Gastroesophageal sphincter (tissue), 4 donors: ENCODE results near the gene GPATCH8. TPM values are rescaled to one million over a fixed set of nuclear protein-coding genes. Genes with fewer than 3 reads are reported as not detected.

ENCODE experiments used
- ATAC-seq: fragments of 150-250 bp; one replicate; pipeline ENCODE4 v1.9.1; 2016; ENCODE audit warnings: mild to moderate bottlenecking, moderate library complexity
- H3K27ac ChIP-seq, 4 donors: fragments of 200-600 bp; sonication (generic) in 3 of 4; 1 replicate in 3 of 4; 2 replicates in 1 of 4; pipeline ENCODE4 v1.5.1; 2016 to 2019
- H3K27me3 ChIP-seq: fragments of 200-600 bp; sonication (generic); one replicate; pipeline ENCODE4 v1.5.1; 2019
- H3K36me3 ChIP-seq, 2 donors: fragments of 200-600 bp; sonication (generic); one replicate each; pipeline ENCODE4 v1.5.1; 2019; ENCODE audit warnings: control low read depth in 1 of 2
- H3K4me1 ChIP-seq, 3 donors: fragments of 200-600 bp; sonication (generic); 1 replicate in 2 of 3; 2 replicates in 1 of 3; pipeline ENCODE4 v1.5.1; 2016 to 2019; ENCODE audit warnings: control low read depth in 2 of 3
- H3K4me3 ChIP-seq, 2 donors: fragments of 200-600 bp; sonication (generic); one replicate each; pipeline ENCODE4 v1.5.1; 2019; ENCODE audit warnings: mild to moderate bottlenecking in 1 of 2, moderate library complexity in 1 of 2
- H3K9me3 ChIP-seq, 3 donors: fragments of 200-600 bp; sonication (generic); one replicate each; pipeline ENCODE4 v1.5.1; 2017 to 2019; ENCODE audit warnings: control low read depth in 2 of 3
- CTCF ChIP-seq, 4 experiments: fragments of 200-600 bp in 2 of 4; fragments of 450-650 bp in 2 of 4; sonication (generic) in 1 of 4; IDR thresholded peaks; one replicate each; pipeline ENCODE4 v1.5.1; 2017 to 2019; ENCODE audit warnings: antibody characterized with exemption in 4 of 4, mild to moderate bottlenecking in 2 of 4, moderate library complexity in 2 of 4
- EP300 ChIP-seq: sonication (generic); formaldehyde crosslinking; IDR thresholded peaks from one replicate; pipeline ENCODE4 v1.6.1; 2017; ENCODE audit warnings: antibody characterized with exemption, mild to moderate bottlenecking
- POLR2A ChIP-seq, 2 donors: fragments of 450-650 bp; IDR thresholded peaks; one replicate each; pipeline ENCODE4 v1.6.1; 2017; ENCODE audit warnings: antibody characterized with exemption in 2 of 2, mild to moderate bottlenecking in 2 of 2, moderate library complexity in 1 of 2
- POLR2AphosphoS5 ChIP-seq: sonication (generic); formaldehyde crosslinking; IDR thresholded peaks from one replicate; pipeline ENCODE4 v1.6.1; 2017; ENCODE audit warnings: antibody characterized with exemption
- WGBS, 2 donors: methylation state at CpG; one replicate each; pipeline ENCODE4 v1.1.5; 2018; ENCODE audit warnings: low coverage in 1 of 2; 5-methylcytosine and 5-hydroxymethylcytosine counted together
- total RNA-seq, 4 donors: library from RNA; depleted of rRNA; stranded (reverse); fragments of >200 nt; gene quantifications; one replicate each; pipeline ENCODE4 v1.1.0, GENCODE V29; 2016

Gene GPATCH8
- total RNA-seq, 4 donors from 2014 or later: 21.8 to 54.6 (median 33.9) TPM

- peak overlapping the region in 3 of 4 donors; percentile 4 to 57 (median 12) for H3K27ac ChIP-seq
- 36% methylated on average over 2 of the region's 2 CpGs; no CpG with 5 or more reads in 1 of the 2 donors for WGBS, 2 donors
- no peaks in the 10 kb centered on the region for H3K9me3 ChIP-seq
- H3K4me1 ChIP-seq: peaks cover 0 to 22% (median 0%) of the 10 kb centered on the region in 3 donors
- H3K4me3 ChIP-seq: no peak overlapping the region
- peak; percentile 85 for ATAC-seq
- TF ChIP-seq CTCF (IDR thresholded peaks at IDR 0.05) (no peak), POLR2A (IDR thresholded peaks at IDR 0.05) (no peak), POLR2AphosphoS5 (peak; percentile 61)
- H3K36me3 ChIP-seq: peaks cover 0 to 66% of the 10 kb centered on the region in 2 donors
- no peaks in the 10 kb centered on the region for H3K27me3 ChIP-seq
Measured at GRCh38 chr17:44417553-44417952, 85.7 kb downstream of the GPATCH8 start.

GRCh38 chr17:44416558-44417289 lies 86.5 kb downstream of the GPATCH8 start:
- Histone ChIP-seq H3K27ac (peak overlapping the region in 3 of 4 donors; percentile 4 to 57 (median 12)), H3K9me3 (no peaks in the 10 kb centered on the region), H3K4me1 (peaks cover 0 to 22% (median 0%) of the 10 kb centered on the region in 3 donors), H3K36me3 (peaks cover 0 to 58% of the 10 kb centered on the region in 2 donors), H3K4me3 (no peak overlapping the region), H3K27me3 (no peaks in the 10 kb centered on the region)
- TF ChIP-seq EP300 (no peak), CTCF (IDR thresholded peaks at IDR 0.05) (no peak), POLR2AphosphoS5 (no peak), POLR2A (IDR thresholded peaks at IDR 0.05) (no peak)
- no peak for ATAC-seq
- WGBS, 2 donors: 61% methylated on average over 2 of the region's 2 CpGs; no CpG with 5 or more reads in 1 of the 2 donors

GRCh38 chr17:44414394-44415155 lies 88.6 kb downstream of the GPATCH8 start:
- TF ChIP-seq POLR2AphosphoS5 (no peak), POLR2A (IDR thresholded peaks at IDR 0.05) (no peak), CTCF (IDR thresholded peaks at IDR 0.05) (no peak), EP300 (no peak)
- no peaks in the 10 kb centered on the region for H3K27me3 ChIP-seq
- 91 to 100% methylated on average over 1 of the region's 1 CpG for WGBS, 2 donors

GRCh38 chr17:44409309-44410028 lies 93.7 kb downstream of the GPATCH8 start:
- no peak for ATAC-seq
- TF ChIP-seq CTCF (IDR thresholded peaks at IDR 0.05) (no peak), POLR2A (IDR thresholded peaks at IDR 0.05) (no peak), POLR2AphosphoS5 (no peak), EP300 (no peak)
- Histone ChIP-seq H3K4me3 (no peak overlapping the region), H3K9me3 (no peaks in the 10 kb centered on the region), H3K27ac (no peak overlapping the region), H3K36me3 (peaks cover 0 to 46% of the 10 kb centered on the region in 2 donors), H3K27me3 (no peaks in the 10 kb centered on the region), H3K4me1 (no peaks in the 10 kb centered on the region)
- WGBS, 2 donors: 80 to 84% methylated on average over 6 to 7 of the region's 7 CpGs

More at GRCh38 chr17:44414394-44415155, 88.6 kb downstream of the GPATCH8 start:
- Histone ChIP-seq H3K36me3 (peaks cover 0 to 43% of the 10 kb centered on the region in 2 donors), H3K27ac (no peak overlapping the region), H3K4me3 (no peak overlapping the region), H3K9me3 (no peaks in the 10 kb centered on the region), H3K4me1 (peaks cover 0 to 22% (median 0%) of the 10 kb centered on the region in 3 donors)
- no peak for ATAC-seq
